HEK293 (cell line): ENCODE results near the gene ACOX2.

Source experiments
- CTCF ChIA-PET: fragments of 350-600 bp; formaldehyde crosslinking; extraction: SDS; loops from one replicate; lab custom pipeline; 2021; ENCODE audit warnings: antibody characterized with exemption; lab: Yijun Ruan, JAX
- POLR2A ChIA-PET: fragments of 300-600 bp; formaldehyde crosslinking; extraction: SDS; loops from one replicate; lab custom pipeline; 2020; ENCODE audit warnings: antibody characterized with exemption, inconsistent platforms; lab: Yijun Ruan, JAX
- H3K27ac ChIP-seq: fragments of 200-500 bp; sonication (Bioruptor generic); 2 replicates; pipeline ENCODE4 v1.5.1; 2014; ENCODE audit warnings: low read depth, low read length, control low read depth, inconsistent platforms; ENCODE audit errors: extremely low read depth
- H3K36me3 ChIP-seq, 2 experiments: fragments of 200-500 bp in 1 of 2; sonication (Bioruptor generic) in 1 of 2; 1 replicate in 1 of 2; 2 replicates in 1 of 2; pipeline ENCODE4 v1.5.1; 2014 to 2017; ENCODE audit warnings: inconsistent platforms in 2 of 2, low read length in 2 of 2; ENCODE audit not compliant: control insufficient read depth in 2 of 2, insufficient read depth in 1 of 2
- H3K4me1 ChIP-seq: fragments of 200-500 bp; sonication (Bioruptor generic); 2 replicates; pipeline ENCODE4 v1.5.1; 2014; ENCODE audit warnings: mild to moderate bottlenecking, low read length, inconsistent platforms; ENCODE audit not compliant: control insufficient read depth, insufficient read depth
- H3K4me3 ChIP-seq: 2 replicates; pipeline ENCODE4 v1.5.1; 2011; ENCODE audit warnings: low read depth, mild to moderate bottlenecking, control low read depth, low read length, moderate library complexity
- H3K9me3 ChIP-seq: fragments of 200-500 bp; sonication (Bioruptor generic); 2 replicates; pipeline ENCODE4 v1.5.1; 2014; ENCODE audit warnings: low read depth, low read length, inconsistent platforms; ENCODE audit not compliant: control insufficient read depth, insufficient read depth
- IKZF3 ChIP-seq: fragments of 450-650 bp; IDR thresholded peaks from 2 replicates; pipeline ENCODE4 v1.5.0; 2018; ENCODE audit warnings: missing biosample characterization, mild to moderate bottlenecking, missing genetic modification characterization, moderate library complexity
- KLF16 ChIP-seq: fragments of 450-650 bp; formaldehyde crosslinking; IDR thresholded peaks from 2 replicates; pipeline ENCODE4 v1.5.1; 2017; ENCODE audit warnings: missing biosample characterization, missing genetic modification characterization
- MEIS1 ChIP-seq: sonication (generic); formaldehyde crosslinking; IDR thresholded peaks from 2 replicates; pipeline ENCODE4 v1.8.1; 2022; ENCODE audit warnings: missing genetic modification reagents, mild to moderate bottlenecking, borderline replicate concordance
- PRDM10 ChIP-seq: fragments of 450-650 bp; formaldehyde crosslinking; IDR thresholded peaks from 2 replicates; pipeline ENCODE4 v1.5.1; 2016; ENCODE audit warnings: missing biosample characterization, missing genetic modification characterization
- ZBTB48 ChIP-seq: fragments of 450-650 bp; formaldehyde crosslinking; IDR thresholded peaks from 2 replicates; pipeline ENCODE4 v1.5.1; 2016; ENCODE audit warnings: missing biosample characterization, missing genetic modification characterization
- ZFP3 ChIP-seq: fragments of 450-650 bp; formaldehyde crosslinking; IDR thresholded peaks from 2 replicates; pipeline ENCODE4 v1.5.1; 2016; ENCODE audit warnings: low read depth, missing biosample characterization, missing genetic modification characterization
- ZIC2 ChIP-seq: fragments of 450-650 bp; formaldehyde crosslinking; IDR thresholded peaks from 2 replicates; pipeline ENCODE4 v1.5.1; 2016; ENCODE audit warnings: missing biosample characterization, missing genetic modification characterization
- ZNF121 ChIP-seq: fragments of 450-650 bp; formaldehyde crosslinking; IDR thresholded peaks from 2 replicates; pipeline ENCODE4 v1.5.1; 2016; ENCODE audit warnings: missing biosample characterization, missing genetic modification characterization
- ZNF132 ChIP-seq: fragments of 450-650 bp; formaldehyde crosslinking; IDR thresholded peaks from 2 replicates; pipeline ENCODE4 v1.5.1; 2017; ENCODE audit warnings: missing biosample characterization, missing genetic modification characterization, borderline replicate concordance
- ZNF184 ChIP-seq: fragments of 450-650 bp; IDR thresholded peaks from 2 replicates; pipeline ENCODE4 v1.5.1; 2018; ENCODE audit warnings: missing biosample characterization, mild to moderate bottlenecking, missing genetic modification characterization
- ZNF19 ChIP-seq: fragments of 450-650 bp; formaldehyde crosslinking; IDR thresholded peaks from 2 replicates; pipeline ENCODE4; 2016; ENCODE audit warnings: missing biosample characterization, missing genetic modification characterization, low read depth
- ZNF274 ChIP-seq, 2 experiments: fragments of 200-500 bp in 1 of 2; fragments of 450-650 bp in 1 of 2; sonication (Bioruptor generic) in 1 of 2; formaldehyde crosslinking in 1 of 2; IDR thresholded peaks; 2 replicates each; pipeline versions ENCODE4 v1.5.1 to v1.6.1; 2014 to 2016; ENCODE audit warnings: borderline replicate concordance in 1 of 2, inconsistent platforms in 1 of 2, low read length in 1 of 2, missing biosample characterization in 1 of 2, missing genetic modification characterization in 1 of 2
- ZNF335 ChIP-seq: fragments of 450-650 bp; formaldehyde crosslinking; conservative IDR thresholded peaks from 2 replicates; pipeline ENCODE4 v1.5.1; 2016; ENCODE audit warnings: missing biosample characterization, missing genetic modification characterization
- ZNF529 ChIP-seq: fragments of 450-650 bp; formaldehyde crosslinking; IDR thresholded peaks from 2 replicates; pipeline ENCODE4 v1.5.1; 2017; ENCODE audit warnings: missing genetic modification characterization, missing biosample characterization; ENCODE audit not compliant: insufficient replicate concordance
- ZNF558 ChIP-seq: fragments of 450-650 bp; formaldehyde crosslinking; IDR thresholded peaks from 2 replicates; pipeline ENCODE4 v1.5.1; 2016; ENCODE audit warnings: missing biosample characterization, missing genetic modification characterization
- ZNF707 ChIP-seq: fragments of 450-650 bp; formaldehyde crosslinking; IDR thresholded peaks from 2 replicates; pipeline ENCODE4 v1.5.1; 2016; ENCODE audit warnings: missing biosample characterization, missing genetic modification characterization
- ZNF837 ChIP-seq: fragments of 450-650 bp; formaldehyde crosslinking; IDR thresholded peaks from 2 replicates; pipeline ENCODE4 v1.5.1; 2016; ENCODE audit warnings: missing biosample characterization, missing genetic modification characterization
- TF ChIP-seq, protein P1 (sequence below): fragments of 450-650 bp; formaldehyde crosslinking; IDR thresholded peaks from 2 replicates; pipeline ENCODE4 v1.5.1; 2017; ENCODE audit warnings: missing biosample characterization, missing genetic modification characterization
- TF ChIP-seq, protein P2 (sequence below): fragments of 450-650 bp; formaldehyde crosslinking; IDR thresholded peaks from 2 replicates; pipeline ENCODE4 v1.5.1; 2016; ENCODE audit warnings: missing biosample characterization, missing genetic modification characterization, borderline replicate concordance

ACOX2 gene

GRCh38 chr3:58565621-58566397 is 28.8 kb upstream of the ACOX2 start:
- TF ChIP-seq KLF16 (no peak), ZNF184 (no peak), ZFP3 (tag by site-specific recombination) (no peak)
- TF ChIP-seq, protein P1, sequence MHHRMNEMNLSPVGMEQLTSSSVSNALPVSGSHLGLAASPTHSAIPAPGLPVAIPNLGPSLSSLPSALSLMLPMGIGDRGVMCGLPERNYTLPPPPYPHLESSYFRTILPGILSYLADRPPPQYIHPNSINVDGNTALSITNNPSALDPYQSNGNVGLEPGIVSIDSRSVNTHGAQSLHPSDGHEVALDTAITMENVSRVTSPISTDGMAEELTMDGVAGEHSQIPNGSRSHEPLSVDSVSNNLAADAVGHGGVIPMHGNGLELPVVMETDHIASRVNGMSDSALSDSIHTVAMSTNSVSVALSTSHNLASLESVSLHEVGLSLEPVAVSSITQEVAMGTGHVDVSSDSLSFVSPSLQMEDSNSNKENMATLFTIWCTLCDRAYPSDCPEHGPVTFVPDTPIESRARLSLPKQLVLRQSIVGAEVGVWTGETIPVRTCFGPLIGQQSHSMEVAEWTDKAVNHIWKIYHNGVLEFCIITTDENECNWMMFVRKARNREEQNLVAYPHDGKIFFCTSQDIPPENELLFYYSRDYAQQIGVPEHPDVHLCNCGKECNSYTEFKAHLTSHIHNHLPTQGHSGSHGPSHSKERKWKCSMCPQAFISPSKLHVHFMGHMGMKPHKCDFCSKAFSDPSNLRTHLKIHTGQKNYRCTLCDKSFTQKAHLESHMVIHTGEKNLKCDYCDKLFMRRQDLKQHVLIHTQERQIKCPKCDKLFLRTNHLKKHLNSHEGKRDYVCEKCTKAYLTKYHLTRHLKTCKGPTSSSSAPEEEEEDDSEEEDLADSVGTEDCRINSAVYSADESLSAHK (tag by site-specific recombination): no peak
- TF ChIP-seq, all 188 proteins: peak for 0
- no peaks in the 10 kb centered on the region for H3K4me1 ChIP-seq
- POLR2A ChIA-PET: no interaction called here
- H3K4me3 ChIP-seq: no peak overlapping the region
- no peaks in the 10 kb centered on the region for H3K9me3 ChIP-seq
- no peaks in the 10 kb centered on the region for H3K36me3 ChIP-seq
- CTCF ChIA-PET: interaction anchor here (0.6 to 9.7 kb wide), 3 partner anchors 64 to 127 kb away, joined by 3 to 159 read pairs (median 4); no protein-coding TSS in a partner anchor
- H3K27ac ChIP-seq: no peak overlapping the region

DNA sequence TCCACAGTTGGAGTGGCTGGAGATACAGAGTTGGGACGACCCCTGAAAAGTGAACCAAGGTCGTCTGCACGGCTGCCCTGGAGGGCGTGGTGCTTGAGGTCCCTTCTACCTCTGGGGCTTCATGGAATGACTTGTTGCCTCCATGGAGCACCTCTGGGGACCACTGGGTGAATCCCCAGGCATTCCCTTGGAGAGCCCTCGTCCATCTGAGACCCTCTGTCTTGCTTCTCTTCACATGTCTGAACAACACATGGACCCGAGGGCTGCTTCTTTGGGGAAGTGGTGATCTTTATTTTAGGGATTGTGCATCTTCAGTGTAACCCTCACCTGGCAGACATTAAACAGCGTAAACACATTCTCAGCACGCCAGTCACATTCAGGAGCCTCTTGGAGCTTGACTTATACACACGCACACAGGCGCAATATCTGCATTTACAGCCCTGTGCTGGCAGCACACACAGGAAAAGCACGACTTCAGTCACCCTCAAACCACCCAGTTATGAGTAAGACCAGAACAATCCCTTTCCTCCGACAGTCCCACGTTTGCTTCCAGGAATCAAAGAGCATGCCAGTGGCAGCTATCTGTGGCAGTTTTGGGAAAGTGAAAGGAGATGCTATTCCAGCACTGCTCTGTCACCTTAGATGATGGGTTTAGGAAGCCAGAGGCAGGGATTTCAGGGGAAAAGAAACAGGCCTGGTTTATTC is 27.6 kb upstream of the ACOX2 start:
- TF ChIP-seq ZNF529 (tag by site-specific recombination) (no peak), ZNF19 (tag by site-specific recombination) (no peak), ZNF335 (tag by site-specific recombination) (no peak), ZIC2 (tag by site-specific recombination) (no peak), MEIS1 (no peak), ZNF274 (IDR thresholded peaks at IDR 0.05; ENCODE audit: low read length) (no peak), ZNF274 (tag by site-specific recombination; IDR thresholded peaks at IDR 0.05; ENCODE audit: borderline replicate concordance) (no peak), ZNF558 (tag by site-specific recombination) (no peak), ZBTB48 (tag by site-specific recombination) (no peak), ZNF707 (tag by site-specific recombination) (no peak)

DNA sequence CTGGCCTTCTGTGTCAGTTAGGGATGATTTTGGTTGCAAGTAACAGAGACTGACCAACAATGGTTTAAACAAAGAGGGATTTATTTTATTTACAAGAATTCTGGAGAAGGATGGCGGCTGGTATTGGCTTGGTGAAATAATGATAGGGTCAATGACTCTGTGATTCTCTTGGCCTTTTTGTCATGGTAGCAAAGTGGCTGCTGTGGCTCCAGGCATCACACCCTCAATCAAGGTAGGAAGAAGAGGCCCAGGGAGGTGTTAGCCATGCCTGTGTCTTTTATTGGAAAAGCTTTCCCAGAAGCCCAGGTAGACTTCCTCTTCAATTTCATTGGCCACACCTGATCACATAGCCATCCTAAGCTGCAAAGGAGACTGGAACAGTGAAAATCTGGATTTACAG is 27.1 kb upstream of the ACOX2 start:
- CTCF ChIA-PET: interaction anchor here (0.8 kb wide), 1 partner anchor 66 kb away, joined by 3 read pairs; no protein-coding TSS in a partner anchor
- H3K9me3 ChIP-seq: no peaks in the 10 kb centered on the region
- TF ChIP-seq, protein P2, sequence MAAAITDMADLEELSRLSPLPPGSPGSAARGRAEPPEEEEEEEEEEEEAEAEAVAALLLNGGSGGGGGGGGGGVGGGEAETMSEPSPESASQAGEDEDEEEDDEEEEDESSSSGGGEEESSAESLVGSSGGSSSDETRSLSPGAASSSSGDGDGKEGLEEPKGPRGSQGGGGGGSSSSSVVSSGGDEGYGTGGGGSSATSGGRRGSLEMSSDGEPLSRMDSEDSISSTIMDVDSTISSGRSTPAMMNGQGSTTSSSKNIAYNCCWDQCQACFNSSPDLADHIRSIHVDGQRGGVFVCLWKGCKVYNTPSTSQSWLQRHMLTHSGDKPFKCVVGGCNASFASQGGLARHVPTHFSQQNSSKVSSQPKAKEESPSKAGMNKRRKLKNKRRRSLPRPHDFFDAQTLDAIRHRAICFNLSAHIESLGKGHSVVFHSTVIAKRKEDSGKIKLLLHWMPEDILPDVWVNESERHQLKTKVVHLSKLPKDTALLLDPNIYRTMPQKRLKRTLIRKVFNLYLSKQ (tag by site-specific recombination): no peak
- TF ChIP-seq ZNF121 (tag by site-specific recombination): no peak
- TF ChIP-seq ZNF132 (tag by site-specific recombination): no peak
- no peak for TF ChIP-seq ZNF837
- TF ChIP-seq IKZF3 (tag by site-specific recombination): no peak
- no peak for TF ChIP-seq PRDM10 (tag by site-specific recombination)

More for the DNA sequence above, 27.6 kb upstream of the ACOX2 start:
- no peak overlapping the region for H3K27ac ChIP-seq
- CTCF ChIA-PET: interaction anchor here (0.8 kb wide), 1 partner anchor 66 kb away, joined by 3 read pairs; no protein-coding TSS in a partner anchor
- POLR2A ChIA-PET: no interaction called here
- no peaks in the 10 kb centered on the region for H3K36me3 ChIP-seq
- H3K4me3 ChIP-seq: no peak overlapping the region
- H3K9me3 ChIP-seq: no peaks in the 10 kb centered on the region
- no peaks in the 10 kb centered on the region for H3K4me1 ChIP-seq

More for the DNA sequence above, 27.1 kb upstream of the ACOX2 start:
- H3K4me1 ChIP-seq: no peaks in the 10 kb centered on the region
- H3K4me3 ChIP-seq: no peak overlapping the region
- POLR2A ChIA-PET: no interaction called here
- no peak overlapping the region for H3K27ac ChIP-seq
- H3K36me3 ChIP-seq: no peaks in the 10 kb centered on the region
